Stimulated activated CD4-positive, alpha-beta T cell treated with anti-CD3 and anti-CD28 coated beads, TNF-alpha, amount 100 ng/mL, for 48 hours (primary cell): Measurements from ENCODE around the gene SLC39A1.
"Not testable (repeated sequence)": the region's sequence is repeated elsewhere in the genome, so short reads cannot be mapped to it uniquely, and the experiment has no call there.

Experiments used
- DNase-seq, 3 donors: peaks; one replicate each; pipeline ENCODE4 v3.0.0-alpha.2; 2020; ENCODE audit warnings: low read depth in 3 of 3

SLC39A1 gene

GRCh38 chr1:153932156-153933131, 30.9 kb downstream of the SLC39A1 start:
- DNase-seq = no peak

GRCh38 chr1:153929981-153930948, 33.1 kb downstream of the SLC39A1 start:
- no peak for DNase-seq

- no peak for DNase-seq
Measured at GRCh38 chr1:153929426-153929825, 33.9 kb downstream of the SLC39A1 start.

- no peak for DNase-seq
Measured at GRCh38 chr1:153928791-153929341, 34.5 kb downstream of the SLC39A1 start.

- DNase-seq = no peak
Measured at GRCh38 chr1:153928245-153928644, 35.1 kb downstream of the SLC39A1 start.

- DNase-seq = no peak
Measured at GRCh38 chr1:153926405-153926804, 36.9 kb downstream of the SLC39A1 start.

- peak; percentile 97 to 99 (median 97) for DNase-seq
Measured at GRCh38 chr1:153922972-153923925, 40.1 kb downstream of the SLC39A1 start, which contains the start of gene GATAD2B. Gene GATAD2B, minus strand, starts transcription at chr1:153922972. Its CDS starts 94,625 bp downstream, at chr1:153828347.

- peak in 1 of 3 donors; percentile 59 for DNase-seq
Measured at GRCh38 chr1:153922076-153922971, 41.0 kb downstream of the SLC39A1 start.

- no peak for DNase-seq
Measured at GRCh38 chr1:153921803-153922075, 41.6 kb downstream of the SLC39A1 start.

GRCh38 chr1:153921080-153921802, 42.1 kb downstream of the SLC39A1 start:
- no peak for DNase-seq

GRCh38 chr1:153919876-153920852, 43.2 kb downstream of the SLC39A1 start:
- DNase-seq = no peak

GRCh38 chr1:153916297-153916696, 47.0 kb downstream of the SLC39A1 start:
- no peak for DNase-seq

- DNase-seq = no peak
Measured at GRCh38 chr1:153912349-153912748, 51.0 kb downstream of the SLC39A1 start.

GRCh38 chr1:153910560-153910959, 52.8 kb downstream of the SLC39A1 start:
- DNase-seq = not testable (repeated sequence)
